Bone marrow (tissue), 2 donors: ENCODE measurements around the gene PAH.

Experiments
- DNase-seq, 2 donors: peaks; one replicate each; lab custom pipeline; 2025; lab: John Stamatoyannopoulos, UW

PAH gene

GRCh38 chr12:102821149-102821548, 95.9 kb downstream of the PAH start:
- no peak for DNase-seq

DNA sequence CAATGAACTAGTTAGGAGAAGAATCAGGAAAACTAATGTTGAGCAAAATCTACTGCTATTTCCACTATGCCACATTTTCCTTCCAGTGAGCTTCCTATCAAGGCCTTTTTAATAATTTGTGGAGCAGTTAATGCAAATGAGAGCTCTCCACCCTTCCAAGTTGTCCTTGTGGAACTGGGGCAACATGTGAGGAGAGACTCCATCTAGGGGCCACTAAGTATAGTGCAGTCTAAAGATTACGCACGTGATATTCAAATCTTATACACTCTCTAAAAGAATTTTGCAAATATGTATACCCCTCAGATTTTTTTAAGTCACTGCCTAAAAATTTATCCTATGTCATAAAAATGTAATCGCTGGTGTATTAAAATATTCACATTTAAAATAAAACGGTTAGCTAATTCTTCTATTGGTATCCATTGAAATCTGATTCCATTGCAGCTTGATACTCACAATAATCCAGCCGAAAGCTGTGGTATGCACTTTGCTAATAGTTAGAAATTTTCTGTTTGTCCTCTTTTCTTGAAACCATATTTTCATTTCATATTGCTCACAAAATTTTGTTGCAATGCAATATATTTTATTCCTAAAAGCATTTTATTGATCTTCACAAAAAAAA, 100.1 kb downstream of the PAH start:
- no peak for DNase-seq

- DNase-seq, result no peak
Observed at GRCh38 chr12:102814691-102815367, 102.2 kb downstream of the PAH start.

GRCh38 chr12:102812344-102812743, 104.7 kb downstream of the PAH start:
- DNase-seq, result no peak

- no peak for DNase-seq
Observed at GRCh38 chr12:102811110-102811737, 105.8 kb downstream of the PAH start.

- DNase-seq, result no peak
Observed at GRCh38 chr12:102808412-102808811, 108.6 kb downstream of the PAH start.

DNA sequence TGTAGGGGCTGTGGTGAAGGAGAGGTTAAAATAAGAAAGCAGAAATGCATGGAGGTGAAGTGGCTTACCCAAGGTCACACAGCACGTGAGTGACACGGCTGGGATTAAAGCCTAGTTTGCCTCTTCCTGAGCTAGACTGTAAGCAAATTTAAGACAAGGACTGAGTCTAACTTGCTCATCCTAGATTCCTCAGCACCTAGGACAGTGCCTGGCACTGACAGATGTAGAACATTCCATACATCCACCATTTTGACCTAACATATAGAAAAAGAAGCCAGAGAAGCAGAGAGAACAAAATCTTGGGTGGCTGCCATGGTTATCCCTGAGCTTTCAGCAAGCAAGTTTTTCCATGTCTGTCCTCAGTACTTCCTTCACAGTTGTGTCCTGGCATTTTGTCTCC, 110.5 kb downstream of the PAH start:
- no peak for DNase-seq

DNA sequence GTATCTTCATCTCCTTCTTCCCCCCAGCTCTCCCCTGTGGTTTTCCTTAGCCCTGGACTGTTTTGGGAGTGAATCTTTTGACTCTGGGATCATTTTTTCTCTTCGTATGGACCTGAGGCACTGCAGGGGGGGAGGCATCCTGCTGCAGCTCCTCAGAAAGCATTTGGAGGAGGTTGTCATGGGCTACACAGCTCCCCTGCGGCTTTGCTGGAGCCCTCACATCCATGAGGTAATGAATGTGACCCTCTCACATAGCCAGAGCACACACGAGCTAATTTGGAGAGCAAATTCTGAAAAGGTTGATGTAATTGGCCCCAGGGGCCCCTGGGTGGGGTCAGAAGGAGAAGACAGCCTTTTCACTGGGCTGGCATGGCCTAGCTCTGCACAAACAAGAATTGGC, 110.9 kb downstream of the PAH start:
- DNase-seq, result no peak

DNA sequence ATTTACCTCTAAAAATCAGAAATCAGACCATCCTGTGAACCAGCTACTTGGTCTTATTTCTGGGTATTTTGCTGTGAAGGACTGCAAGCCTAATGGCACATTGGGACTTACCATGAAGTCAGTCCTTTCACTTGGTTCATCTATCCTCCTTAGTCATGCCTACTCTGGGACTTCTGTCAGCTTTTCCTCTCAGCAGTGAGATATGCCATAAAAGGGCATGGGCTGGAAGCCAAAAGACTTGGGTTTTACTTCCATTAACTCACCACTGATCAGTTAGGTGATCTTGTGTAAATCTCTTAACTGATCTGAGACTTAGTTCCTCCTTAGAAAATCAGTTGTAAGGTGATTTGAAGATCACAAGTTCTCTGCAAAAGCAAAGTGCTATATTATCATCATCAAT, 116.5 kb downstream of the PAH start:
- DNase-seq, result no peak

- no peak for DNase-seq
Observed at GRCh38 chr12:102799229-102799628, 117.8 kb downstream of the PAH start.

DNA sequence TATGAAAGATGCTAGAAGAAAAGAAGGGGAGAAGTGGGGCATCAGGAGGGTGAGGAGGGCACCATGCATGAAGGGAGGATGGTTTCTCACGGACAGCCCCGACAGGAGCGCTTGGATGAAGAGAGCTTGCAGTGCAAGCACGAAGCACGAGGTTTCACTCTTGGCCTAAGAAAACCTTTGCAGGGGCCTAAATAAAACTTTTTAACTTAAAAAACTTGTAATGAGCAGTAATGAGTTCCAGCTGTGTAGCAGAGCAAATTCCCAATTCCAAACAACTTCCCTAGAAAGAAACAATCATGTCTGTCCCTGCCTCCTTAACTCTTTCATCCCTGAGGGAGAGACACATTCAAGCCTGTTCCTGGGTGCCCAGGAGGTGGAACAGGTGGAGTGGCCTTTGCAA, 119.5 kb downstream of the PAH start:
- no peak for DNase-seq

DNA sequence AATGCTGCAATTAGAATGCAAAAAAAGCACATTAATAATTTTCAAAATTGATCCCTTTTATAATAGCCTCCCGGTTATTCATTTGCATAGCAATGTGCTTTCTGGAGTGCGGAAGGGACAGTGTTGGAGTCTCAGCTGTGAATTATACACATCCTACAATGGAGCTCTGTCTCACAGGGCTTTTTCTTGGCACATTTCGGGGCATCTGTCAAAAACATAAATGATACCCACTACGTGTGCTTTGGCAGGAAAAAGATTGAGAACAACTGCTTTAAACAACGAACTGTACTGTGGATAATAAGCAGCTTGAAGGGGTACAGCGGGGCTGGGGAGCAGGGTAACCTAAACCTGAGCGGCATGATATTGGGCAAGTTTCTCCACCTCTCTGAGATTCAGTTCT, 123.1 kb downstream of the PAH start:
- no peak for DNase-seq
